B cell (primary cell): ENCODE data around the gene ERC2. TPM values are rescaled to one million over a fixed set of nuclear protein-coding genes. Genes with fewer than 3 reads are reported as not detected.

Experiments used
- ATAC-seq: fragments of 200-7000 bp; cut with Tn5 transposase; one replicate; pipeline ENCODE4 v1.10.0; 2021; ENCODE audit warnings: low read depth, mild to moderate bottlenecking, moderate number of reproducible peaks, moderate library complexity
- CTCF ChIA-PET: fragments of 350-600 bp; sonication (Branson Sonifier 250); formaldehyde crosslinking; loops from one replicate; lab custom pipeline; 2021; ENCODE audit warnings: antibody characterized with exemption, inconsistent platforms; lab: Charles Lee
- POLR2A ChIA-PET: fragments of 350-600 bp; sonication (Branson Sonifier 250); formaldehyde crosslinking; loops from one replicate; lab custom pipeline; 2021; ENCODE audit warnings: antibody characterized with exemption; lab: Charles Lee
- DNase-seq: peaks from one replicate; pipeline ENCODE4 v3.0.0; 2013
- H2AFZ ChIP-seq: 2 replicates; pipeline ENCODE4 v1.6.1; 2012; ENCODE audit warnings: mild to moderate bottlenecking, low read depth, low read length; ENCODE audit not compliant: insufficient read depth, poor library complexity, severe bottlenecking
- H3K27ac ChIP-seq, 2 donors: 1 replicate in 1 of 2; 2 replicates in 1 of 2; pipeline ENCODE4 v1.5.1; 2012 to 2013; ENCODE audit warnings: low read length in 2 of 2, mild to moderate bottlenecking in 2 of 2, moderate library complexity in 1 of 2
- H3K27me3 ChIP-seq, 4 experiments: fragments of 200-600 bp in 1 of 4; sonication (generic) in 1 of 4; replicated peaks in 1 of 4; 1 replicate in 2 of 4; 2 replicates in 2 of 4; pipeline versions ENCODE4 v1.6.1 to v1.7.0; 2013 to 2016; ENCODE audit warnings: low read length in 3 of 4, mild to moderate bottlenecking in 2 of 4, mixed read lengths in 1 of 4, moderate library complexity in 1 of 4; ENCODE audit not compliant: insufficient read depth in 4 of 4, control insufficient read depth in 3 of 4; ENCODE audit errors: control extremely low read depth in 1 of 4
- H3K36me3 ChIP-seq, 2 experiments: replicated peaks in 1 of 2; 1 replicate in 1 of 2; 2 replicates in 1 of 2; pipeline versions ENCODE4 v1.6.1 to v1.7.1; 2013; ENCODE audit warnings: low read length in 1 of 2; ENCODE audit not compliant: insufficient read depth in 2 of 2, control insufficient read depth in 1 of 2; ENCODE audit errors: control extremely low read depth in 1 of 2, extremely low read depth in 1 of 2
- H3K4me1 ChIP-seq, 2 donors: fragments of 200-600 bp in 1 of 2; sonication (generic) in 1 of 2; 1 replicate in 1 of 2; 2 replicates in 1 of 2; pipeline versions ENCODE4 v1.5.1 to v1.6.1; 2013 to 2017; ENCODE audit warnings: low read length in 2 of 2; ENCODE audit not compliant: control insufficient read depth in 2 of 2, insufficient read depth in 2 of 2
- H3K4me2 ChIP-seq: replicated peaks from 2 replicates; pipeline ENCODE3; 2012; ENCODE audit warnings: mild to moderate bottlenecking, low read depth, low read length; ENCODE audit not compliant: poor library complexity, severe bottlenecking
- H3K4me3 ChIP-seq, 5 experiments: fragments of 200-600 bp in 1 of 5; sonication (generic) in 1 of 5; 1 replicate in 3 of 5; 2 replicates in 2 of 5; pipeline versions ENCODE4 v1.5.1 to v1.7.0; 2011 to 2016; ENCODE audit warnings: low read length in 4 of 5, mild to moderate bottlenecking in 4 of 5, low read depth in 2 of 5, control low read depth in 1 of 5, moderate library complexity in 1 of 5; ENCODE audit not compliant: insufficient read depth in 1 of 5; ENCODE audit errors: control extremely low read depth in 1 of 5, extremely low read depth in 1 of 5
- H3K79me2 ChIP-seq: fragments of 200-600 bp; sonication (generic); one replicate; pipeline ENCODE4 v1.6.0; 2016; ENCODE audit warnings: low read length; ENCODE audit not compliant: control insufficient read depth, insufficient read depth
- H3K9ac ChIP-seq: fragments of 200-600 bp; sonication (generic); 2 replicates; pipeline ENCODE4 v1.6.1; 2017; ENCODE audit warnings: mild to moderate bottlenecking, low read length, moderate library complexity
- H3K9me3 ChIP-seq, 3 donors: one replicate each; pipeline versions ENCODE4 v1.6.1 to v1.7.1; 2013; ENCODE audit warnings: low read length in 2 of 3; ENCODE audit not compliant: control insufficient read depth in 2 of 3, insufficient read depth in 1 of 3; ENCODE audit errors: control extremely low read depth in 1 of 3
- H4K20me1 ChIP-seq: 2 replicates; pipeline ENCODE4 v1.6.0; 2012; ENCODE audit warnings: mild to moderate bottlenecking, low read length; ENCODE audit not compliant: insufficient read depth, control insufficient read depth, poor library complexity, severe bottlenecking
- H3K27ac Mint-ChIP-seq: one replicate; pipeline ENCODE4 v1.8.0; 2021; ENCODE audit warnings: mixed read lengths
- H3K27me3 Mint-ChIP-seq: one replicate; pipeline ENCODE4 v1.8.0; 2021; ENCODE audit warnings: mixed read lengths
- H3K4me1 Mint-ChIP-seq: one replicate; pipeline ENCODE4 v1.8.0; 2021; ENCODE audit warnings: mixed read lengths
- H3K4me3 Mint-ChIP-seq: one replicate; pipeline ENCODE4 v1.8.0; 2021; ENCODE audit warnings: mixed read lengths
- H3K9me3 Mint-ChIP-seq: one replicate; pipeline ENCODE4 v1.8.0; 2022; ENCODE audit warnings: mixed read lengths; ENCODE audit not compliant: insufficient read depth
- CTCF ChIP-seq: fragments of 200-600 bp; IDR thresholded peaks from one replicate; pipeline ENCODE4 v1.8.0; 2022; ENCODE audit warnings: antibody characterized with exemption, mild to moderate bottlenecking
- EZH2 ChIP-seq: IDR thresholded peaks from 2 replicates; pipeline ENCODE4 v1.6.1; 2012; ENCODE audit warnings: borderline replicate concordance, low read depth, mild to moderate bottlenecking, moderate library complexity, low read length; ENCODE audit not compliant: insufficient read depth, poor library complexity, severe bottlenecking
- WGBS: methylation state at CpG from one replicate; pipeline ENCODE4 v1.1.5; 2013; ENCODE audit warnings: missing lambda C conversion rate; ENCODE audit not compliant: insufficient coverage; 5-methylcytosine and 5-hydroxymethylcytosine counted together
- intact Hi-C: fragments of 100-400 bp; cut with micrococcal nuclease; formaldehyde crosslinking; loops from one replicate; pipeline ENCODE4 v1.10.0; 2022
- polyA plus RNA-seq: library from polyadenylated mRNA; depleted of rRNA; stranded (reverse); fragments of >200 nt; gene quantifications from 2 replicates; pipeline ENCODE4 v1.2.3, GENCODE V29; 2012
- total RNA-seq, 2 donors: library from RNA; stranded (reverse); fragments of 120-200 nt in 1 of 2; gene quantifications; 1 replicate in 1 of 2; 2 replicates in 1 of 2; pipeline versions ENCODE4 v1.2.3 to v1.2.4, GENCODE V29; 2013 to 2022

Gene ERC2
- total and polyA plus RNA-seq, 2 donors (not counting 1 experiment from before 2014, with no cell fraction given) = not detected

GRCh38 chr3:55802816-55803215 is 665.5 kb downstream of the ERC2 start:
- ChIA-PET CTCF (no interaction called here), POLR2A (no interaction called here)
- Histone ChIP-seq H3K9me3 (no peaks in the 10 kb centered on the region), H3K36me3 (no peaks in the 10 kb centered on the region), H3K79me2 (no peaks in the 10 kb centered on the region), H3K27me3 (no peaks in the 10 kb centered on the region), H3K27ac (no peak overlapping the region), H3K9ac (no peak overlapping the region), H3K4me2 (no peak overlapping the region), H4K20me1 (no peaks in the 10 kb centered on the region), H3K4me3 (no peak overlapping the region), H3K4me1 (no peaks in the 10 kb centered on the region), H2AFZ (no peak overlapping the region)
- WGBS = 100% methylated on average over 1 of the region's 4 CpGs
- ATAC-seq (no peak), DNase-seq (no peak)
- TF ChIP-seq EZH2 (no peak), CTCF (no peak)
- no peaks in the 10 kb centered on the region for H3K4me1 Mint-ChIP-seq
- intact Hi-C loops = no loop called here
- H3K9me3 Mint-ChIP-seq = no peaks in the 10 kb centered on the region
- no peak overlapping the region for H3K4me3 Mint-ChIP-seq
- H3K27ac Mint-ChIP-seq = no peak overlapping the region
- peaks cover 3% of the 10 kb centered on the region for H3K27me3 Mint-ChIP-seq

GRCh38 chr3:55801676-55802075 is 666.6 kb downstream of the ERC2 start:
- ATAC-seq (no peak), DNase-seq (no peak)
- Histone ChIP-seq H3K79me2 (no peaks in the 10 kb centered on the region), H3K9ac (no peak overlapping the region), H3K36me3 (no peaks in the 10 kb centered on the region), H4K20me1 (no peaks in the 10 kb centered on the region), H3K27ac (no peak overlapping the region), H3K9me3 (no peaks in the 10 kb centered on the region), H3K27me3 (no peaks in the 10 kb centered on the region), H2AFZ (no peak overlapping the region), H3K4me2 (no peak overlapping the region), H3K4me3 (no peak overlapping the region), H3K4me1 (no peaks in the 10 kb centered on the region)
- POLR2A ChIA-PET = no interaction called here
- CTCF ChIA-PET = no interaction called here
- TF ChIP-seq CTCF (no peak), EZH2 (no peak)
- Mint-ChIP-seq H3K27me3 (peaks cover 4% of the 10 kb centered on the region), H3K9me3 (no peaks in the 10 kb centered on the region), H3K4me1 (no peaks in the 10 kb centered on the region), H3K27ac (no peak overlapping the region), H3K4me3 (no peak overlapping the region)
- intact Hi-C loops = no loop called here
- WGBS = 100% methylated on average over 1 of the region's 2 CpGs
